ENCODE data around the gene FKBP5.
A peak's percentile ranks its signal among the peaks of the same experiment; 100 is the strongest.

FKBP5 gene

GRCh38 chr6:35662999-35663398 lies 25.7 kb downstream of the FKBP5 start:
- DNase-seq = no peak

- no peak for DNase-seq
Observed at GRCh38 chr6:35654883-35655282, 33.8 kb downstream of the FKBP5 start.

DNA sequence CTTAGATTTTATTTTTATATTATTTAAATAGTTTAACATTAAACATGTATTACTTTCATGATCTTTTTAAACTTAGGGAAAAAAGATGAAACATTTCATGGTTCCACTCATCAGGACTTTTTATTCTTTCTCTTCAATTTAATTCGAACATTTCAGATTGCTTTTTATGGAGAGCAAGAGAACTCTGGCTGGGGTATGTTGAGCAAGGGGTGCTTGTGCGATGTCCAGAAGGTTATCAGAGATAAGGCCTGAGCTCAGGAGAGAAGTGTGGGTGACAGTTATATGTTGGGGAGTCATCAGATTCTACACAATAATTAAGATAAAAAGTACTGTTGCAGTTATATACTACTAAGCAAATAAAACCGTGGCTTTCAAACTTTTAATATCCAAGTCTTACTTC lies 37.5 kb downstream of the FKBP5 start:
- peak; percentile 19 for DNase-seq

DNA sequence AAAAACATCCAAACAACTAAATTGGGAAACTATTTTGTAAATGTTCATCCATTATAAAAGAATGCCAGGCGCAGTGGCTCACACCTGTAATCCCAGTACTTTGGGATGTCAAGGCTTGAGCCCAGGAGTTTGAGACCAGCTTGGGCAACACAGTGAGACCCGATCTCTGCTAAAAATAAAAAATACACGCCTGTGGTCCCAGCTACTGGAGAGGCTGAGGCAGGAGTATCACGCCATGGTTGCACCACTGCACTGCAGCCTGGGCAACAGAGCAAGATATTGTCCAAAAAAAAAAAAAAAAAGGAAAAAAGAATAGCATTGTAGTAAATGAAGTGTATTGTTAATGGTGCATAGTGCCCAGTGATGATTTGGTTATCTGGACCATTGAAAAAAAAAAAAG lies 38.7 kb downstream of the FKBP5 start:
- DNase-seq = no peak

GRCh38 chr6:35648203-35648602 lies 40.5 kb downstream of the FKBP5 start:
- DNase-seq = no peak

DNA sequence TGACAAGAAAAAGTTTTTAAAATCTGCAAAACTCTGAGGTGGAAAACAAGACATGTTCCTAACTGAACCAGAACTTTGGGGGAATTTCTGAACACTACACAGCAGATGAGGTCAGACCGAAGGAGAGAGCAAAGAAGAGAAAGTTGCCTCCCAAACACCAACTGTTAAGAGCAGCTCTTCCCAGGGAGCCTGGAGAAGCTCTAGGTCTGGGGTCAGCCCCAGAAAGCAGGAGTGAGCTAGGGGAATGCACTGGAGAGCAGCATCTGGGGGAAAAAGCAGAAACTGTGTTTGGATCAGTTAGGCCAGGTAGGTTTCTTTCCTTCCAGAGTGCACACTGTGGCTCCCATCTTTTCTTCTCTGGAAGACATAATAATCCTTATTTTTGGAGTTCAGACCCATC lies 41.3 kb downstream of the FKBP5 start:
- DNase-seq = no peak

GRCh38 chr6:35643162-35643535 lies 45.6 kb downstream of the FKBP5 start:
- DNase-seq = no peak

DNA sequence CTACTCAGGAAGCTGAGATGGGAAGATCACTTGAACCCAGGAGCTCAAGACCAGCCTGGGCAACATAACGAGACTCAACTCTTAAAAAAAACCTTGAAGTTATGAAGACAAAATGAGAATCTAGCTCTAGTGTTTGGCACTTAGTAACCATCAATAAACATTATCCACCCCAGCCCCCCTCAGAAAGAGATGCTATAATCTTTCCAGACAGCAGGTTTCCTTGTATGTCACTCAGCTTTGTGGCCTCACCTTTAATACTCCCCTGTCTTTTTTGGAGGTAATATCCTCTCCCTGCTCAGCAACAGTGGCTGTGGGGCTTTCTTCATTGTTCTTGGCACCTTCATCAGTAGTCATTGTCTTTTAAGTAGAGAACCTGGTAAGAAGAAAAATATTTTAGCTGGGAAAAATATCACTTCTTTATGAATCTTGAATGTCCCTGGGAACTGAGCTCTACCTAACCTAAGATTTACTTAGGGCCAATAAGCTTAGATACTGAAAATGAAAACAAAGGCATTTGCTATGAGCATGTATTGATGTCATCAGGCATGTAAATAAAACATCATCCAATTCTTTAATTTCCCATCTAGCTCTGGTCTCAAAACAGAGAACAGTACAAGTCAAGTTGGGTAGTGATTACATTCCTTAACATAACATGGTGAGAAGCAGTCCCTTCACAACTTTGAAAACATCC lies 46.1 kb downstream of the FKBP5 start:
- DNase-seq = no peak

DNA sequence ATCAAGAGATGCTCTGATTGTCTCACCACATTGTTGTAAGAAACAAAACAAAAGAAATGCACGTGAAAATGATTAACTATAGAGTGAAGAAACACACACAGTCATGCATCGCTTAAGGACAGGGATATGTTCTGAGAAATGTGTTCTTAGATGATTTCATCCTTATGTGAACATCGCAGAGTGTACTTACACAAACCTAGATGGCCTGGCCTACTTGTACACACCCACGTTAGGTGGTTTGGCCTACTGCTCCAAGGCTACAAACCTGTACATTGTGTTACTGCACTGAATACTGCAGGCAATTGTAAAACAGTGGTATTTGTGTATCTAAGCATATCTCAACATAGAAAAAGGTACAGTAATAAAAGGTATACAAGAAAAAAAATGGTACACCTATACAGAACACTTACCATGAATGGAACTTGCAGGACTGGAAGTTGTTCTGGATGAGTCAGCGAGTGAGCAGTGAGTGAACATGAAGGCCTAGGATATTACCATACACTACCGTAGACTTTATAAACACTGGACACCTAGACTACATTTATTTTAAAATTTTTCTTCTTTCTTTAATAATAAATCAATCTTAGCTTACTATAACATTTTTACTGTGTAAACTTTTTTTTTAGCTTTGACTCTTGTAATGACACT lies 48.6 kb downstream of the FKBP5 start:
- no peak for DNase-seq

GRCh38 chr6:35638679-35639078 lies 50.0 kb downstream of the FKBP5 start:
- no peak for DNase-seq

GRCh38 chr6:35637911-35638310 lies 50.8 kb downstream of the FKBP5 start:
- no peak for DNase-seq

DNA sequence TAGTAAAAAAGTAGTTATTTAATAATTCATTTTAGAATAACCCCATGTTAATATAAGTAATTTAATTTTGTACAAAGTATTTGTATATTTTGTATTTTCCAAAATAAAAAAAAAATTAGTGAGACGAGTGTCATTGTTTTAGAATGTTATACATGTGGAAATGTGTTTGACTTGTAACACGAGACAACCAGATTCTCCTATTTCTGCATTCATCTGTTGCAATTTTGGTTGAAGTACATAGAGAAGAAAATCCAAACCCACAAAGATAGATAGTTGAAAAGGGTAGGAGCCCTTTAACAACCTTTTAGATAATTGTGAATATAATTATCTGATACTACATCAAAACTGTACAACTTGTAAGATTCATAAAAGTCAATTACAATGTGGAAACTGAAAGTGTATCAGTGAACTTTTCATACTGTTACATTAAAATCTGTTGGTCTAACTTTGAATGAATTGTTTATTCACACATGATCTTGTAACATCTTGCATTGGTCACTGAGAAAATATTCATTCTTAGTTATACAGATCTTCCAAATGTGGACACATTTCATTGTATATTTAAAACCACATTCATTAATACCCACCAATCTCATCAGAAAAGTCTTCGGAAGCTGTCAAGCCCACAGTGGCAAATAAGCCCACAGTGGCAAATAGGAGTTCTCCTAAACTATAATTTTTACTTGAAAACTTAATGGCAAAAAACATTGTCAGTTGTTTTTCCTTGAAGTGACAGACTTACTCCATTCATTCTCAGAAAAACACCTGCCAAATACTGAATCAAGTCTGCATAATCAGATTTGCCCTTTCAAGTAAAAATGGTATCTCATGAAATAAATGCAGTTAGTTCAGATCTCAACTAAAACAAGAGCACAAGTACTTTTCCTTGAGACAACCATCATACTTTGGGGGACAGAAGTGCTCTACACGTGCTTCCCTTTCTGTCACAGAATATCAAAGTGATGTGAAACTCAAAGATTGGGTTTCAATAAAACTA lies 52.8 kb downstream of the FKBP5 start:
- no peak for DNase-seq

DNA sequence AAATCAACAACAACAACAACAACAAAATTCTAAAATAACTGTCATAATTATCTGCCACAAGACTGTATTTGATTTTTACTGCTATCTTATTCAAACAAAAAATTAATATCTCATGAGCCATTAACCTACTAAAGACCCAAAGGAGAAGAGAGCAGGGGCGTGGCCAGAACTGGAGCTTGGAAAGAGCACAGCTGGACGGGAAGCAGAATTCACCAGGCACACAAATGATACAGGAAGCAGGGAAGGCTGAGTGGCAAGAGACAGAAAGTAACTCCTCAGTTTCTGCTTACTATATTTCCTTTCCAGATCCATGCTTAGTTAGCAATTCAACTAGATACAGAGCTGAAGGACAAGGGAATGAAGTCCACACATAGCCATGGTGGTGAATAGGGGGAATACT lies 54.4 kb downstream of the FKBP5 start:
- DNase-seq = no peak

GRCh38 chr6:35633579-35634089 lies 55.1 kb downstream of the FKBP5 start:
- DNase-seq = no peak

DNA sequence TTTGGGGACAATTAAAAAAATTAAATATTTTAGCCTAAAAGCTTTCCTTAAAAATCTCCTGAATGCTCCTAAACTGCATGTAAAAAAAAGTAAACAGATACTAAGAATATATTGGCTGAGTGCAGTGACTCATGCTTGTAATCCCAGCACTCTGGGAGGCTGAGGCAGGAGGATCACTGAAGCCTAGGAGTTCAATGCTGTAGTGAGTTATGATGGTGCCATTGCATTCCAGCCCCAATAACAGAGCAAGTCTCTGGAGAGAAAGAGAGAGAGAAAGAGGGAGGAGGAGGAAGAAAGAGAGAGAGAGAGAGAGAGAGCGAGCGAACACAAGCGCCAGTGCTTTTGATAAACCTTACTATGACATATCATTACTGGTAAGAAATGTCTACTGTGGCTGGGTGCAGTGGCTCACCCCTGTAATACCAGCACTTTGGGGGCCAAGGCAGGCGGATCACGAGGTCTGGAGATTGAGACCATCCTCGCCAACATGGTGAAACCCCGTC lies 58.8 kb downstream of the FKBP5 start:
- no peak for DNase-seq

DNA sequence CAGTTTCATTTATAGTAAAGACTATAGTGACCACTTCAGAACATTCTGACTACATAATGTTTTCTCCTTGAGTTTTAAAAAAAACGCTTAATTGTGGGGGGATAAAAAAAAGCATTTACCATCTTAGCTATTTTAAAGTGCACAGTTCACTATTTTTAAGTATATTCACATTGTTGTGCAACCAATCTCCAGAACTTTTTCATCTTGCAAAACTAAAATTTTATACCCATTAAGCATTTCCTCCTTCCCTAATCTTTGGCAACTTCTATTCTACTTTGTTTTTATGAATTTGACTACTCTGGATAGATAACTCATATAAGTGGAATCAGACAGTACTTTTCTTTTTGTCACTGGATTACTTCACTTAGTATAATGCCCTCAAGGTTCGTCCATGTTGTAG lies 62.3 kb downstream of the FKBP5 start:
- DNase-seq = no peak

DNA sequence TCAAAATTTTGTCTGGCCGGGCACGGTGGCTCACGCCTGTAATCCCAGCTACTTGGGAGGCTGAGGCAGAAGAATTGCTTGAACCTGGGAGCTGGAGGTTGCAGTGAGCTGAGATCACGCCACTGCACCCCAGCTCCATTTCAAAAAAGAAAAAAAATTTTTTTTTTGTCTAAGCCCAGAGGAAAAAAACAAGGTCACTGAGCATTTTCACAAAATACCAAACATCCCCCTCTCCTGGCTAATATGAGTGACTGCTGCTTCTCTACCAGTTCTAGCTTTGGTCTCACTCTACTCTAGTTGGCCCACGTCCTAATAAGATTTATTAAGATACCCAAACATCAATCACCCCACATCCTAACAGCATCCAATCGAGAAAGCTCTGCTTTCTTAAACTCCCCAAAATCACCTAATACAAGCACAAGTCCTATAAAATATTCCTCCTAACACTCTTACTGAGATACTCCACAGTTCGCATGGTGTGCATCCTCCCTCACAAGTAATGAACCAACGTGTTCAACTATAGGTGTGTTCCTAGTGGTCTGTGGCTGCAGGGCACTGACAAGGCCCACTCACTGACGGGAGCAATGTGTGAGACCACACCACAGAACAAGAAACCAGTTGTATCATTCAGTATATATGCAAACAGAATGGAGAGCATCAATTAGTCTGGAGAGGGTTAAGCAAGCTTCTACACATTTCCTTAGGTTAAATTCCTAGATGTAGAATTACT lies 64.2 kb downstream of the FKBP5 start:
- no peak for DNase-seq

GRCh38 chr6:35622283-35622682 lies 66.4 kb downstream of the FKBP5 start:
- no peak for DNase-seq

GRCh38 chr6:35620706-35621105 lies 68.0 kb downstream of the FKBP5 start:
- no peak for DNase-seq

- DNase-seq = no peak
Observed at GRCh38 chr6:35613762-35614161, 75.0 kb downstream of the FKBP5 start.

- DNase-seq = no peak
Observed at GRCh38 chr6:35611240-35611639, 77.5 kb downstream of the FKBP5 start.

DNA sequence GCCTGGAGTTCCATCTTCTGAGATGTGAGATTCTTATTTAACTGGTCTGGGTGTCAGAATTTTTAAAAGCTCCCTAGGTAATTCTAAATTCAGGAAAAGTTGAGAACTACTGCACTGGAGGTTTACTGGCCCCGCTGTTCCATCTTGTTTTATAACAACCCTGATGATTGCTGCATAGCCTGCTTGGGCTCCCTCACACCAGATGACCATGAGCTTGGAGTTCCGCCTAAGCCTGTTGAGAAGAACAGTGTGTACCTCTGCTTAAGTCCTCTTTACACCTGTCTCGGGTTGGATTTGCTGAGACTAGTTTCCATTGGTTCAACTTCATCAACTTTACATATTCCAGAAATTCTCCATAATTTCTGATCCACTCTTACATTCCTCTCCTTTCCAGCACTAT lies 77.9 kb downstream of the FKBP5 start:
- DNase-seq = no peak

DNA sequence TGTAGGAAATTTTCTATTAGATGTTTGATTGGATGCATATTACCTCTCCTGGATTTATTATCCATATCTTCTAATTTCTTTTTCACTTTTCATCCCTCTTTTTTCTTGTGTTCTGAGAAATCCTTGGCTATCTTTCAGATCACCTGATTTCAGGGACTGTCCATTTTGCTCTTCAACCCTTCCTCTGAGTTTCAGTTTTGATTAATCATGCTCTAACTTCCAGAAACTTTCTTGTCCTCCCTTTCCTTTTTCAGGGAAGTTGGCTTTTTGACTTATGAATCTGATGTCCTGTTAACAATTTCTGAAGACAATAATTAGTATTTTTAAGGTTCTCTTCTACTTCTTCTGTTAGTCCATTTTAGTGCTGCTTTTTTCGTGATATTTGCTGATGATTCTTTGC lies 79.1 kb downstream of the FKBP5 start:
- no peak for DNase-seq

All from GF-D8 (cell line).